Panc1 (cell line): ENCODE data around the gene NR2E1. TPM values are rescaled to one million over a fixed set of nuclear protein-coding genes. Genes with fewer than 3 reads are reported as not detected.

Experiments
- ATAC-seq: fragments of 200-7000 bp; cut with Tn5 transposase; 2 replicates; pipeline ENCODE4 v1.9.1; 2020; ENCODE audit warnings: mild to moderate bottlenecking, moderate library complexity
- BruUV-seq: library from RNA; stranded (reverse); fragments of 400-500 nt; replicated peaks from 2 replicates; lab custom pipeline; 2021; lab: Mats Ljungman, UMichigan
- CTCF ChIA-PET: fragments of 300-600 bp; sonication (Branson Sonifier 250); formaldehyde crosslinking; loops from one replicate; lab custom pipeline; 2022; ENCODE audit warnings: antibody characterized with exemption; lab: Charles Lee
- POLR2A ChIA-PET: fragments of 300-600 bp; sonication (Branson Sonifier 250); formaldehyde crosslinking; loops from one replicate; lab custom pipeline; 2022; ENCODE audit warnings: antibody characterized with exemption; lab: Charles Lee
- DNase-seq: peaks from one replicate; pipeline ENCODE4 v3.0.0-alpha.2; 2010; ENCODE audit warnings: low read depth, low spot score
- H3K27ac ChIP-seq: 2 replicates; pipeline ENCODE4 v1.5.1; 2011; ENCODE audit warnings: mild to moderate bottlenecking, low read length, inconsistent platforms
- H3K27me3 ChIP-seq: fragments of 200-500 bp; sonication (Bioruptor generic); 2 replicates; pipeline ENCODE4 v1.6.0; 2014; ENCODE audit warnings: low read length, inconsistent platforms; ENCODE audit not compliant: control insufficient read depth, insufficient read depth
- H3K36me3 ChIP-seq: fragments of 200-500 bp; sonication (Bioruptor generic); 2 replicates; pipeline ENCODE4 v1.5.1; 2014; ENCODE audit warnings: inconsistent platforms, mild to moderate bottlenecking, low read length, moderate library complexity; ENCODE audit not compliant: control insufficient read depth, insufficient read depth
- H3K4me1 ChIP-seq: 2 replicates; pipeline ENCODE4 v1.5.1; 2011; ENCODE audit warnings: inconsistent platforms, mild to moderate bottlenecking, low read length, moderate library complexity; ENCODE audit not compliant: control insufficient read depth, insufficient read depth
- H3K4me3 ChIP-seq, 2 experiments: 2 replicates each; pipeline ENCODE4 v1.5.1; 2011 to 2012; ENCODE audit warnings: low read depth in 2 of 2, low read length in 2 of 2, mild to moderate bottlenecking in 2 of 2, inconsistent platforms in 1 of 2, moderate library complexity in 1 of 2
- H3K9me3 ChIP-seq: fragments of 200-500 bp; sonication (Bioruptor generic); 2 replicates; pipeline ENCODE4 v1.5.1; 2014; ENCODE audit warnings: low read depth, mild to moderate bottlenecking, inconsistent platforms, low read length, moderate library complexity; ENCODE audit not compliant: control insufficient read depth, insufficient read depth
- CTCF ChIP-seq: fragments of 450-650 bp; IDR thresholded peaks from 2 replicates; pipeline ENCODE4 v1.5.1; 2017; ENCODE audit warnings: mild to moderate bottlenecking
- POLR2AphosphoS5 ChIP-seq: IDR thresholded peaks from 2 replicates; pipeline ENCODE4 v1.6.1; 2012; ENCODE audit warnings: mild to moderate bottlenecking, low read depth, low read length, moderate library complexity
- SIN3A ChIP-seq: IDR thresholded peaks from 2 replicates; pipeline ENCODE4 v1.6.1; 2012; ENCODE audit warnings: low read depth, mild to moderate bottlenecking, low read length, moderate library complexity, borderline replicate concordance; ENCODE audit not compliant: insufficient read depth
- TCF7L2 ChIP-seq: IDR thresholded peaks from 2 replicates; pipeline ENCODE4 v1.6.1; 2011; ENCODE audit warnings: mild to moderate bottlenecking, low read depth, low read length, inconsistent platforms
- in situ Hi-C: cut with HindIII; loops from 2 replicates; pipeline ENCODE4 v1.10.0; 2016; ENCODE audit warnings: low sequenced_read_pairs, low pct_unique_long_range_greater_than_20kb
- intact Hi-C: fragments of 100-400 bp; cut with micrococcal nuclease; formaldehyde crosslinking; loops from one replicate; pipeline ENCODE4 v1.10.0; 2022; ENCODE audit not compliant: unreplicated experiment
- total RNA-seq: library from RNA; stranded (reverse); gene quantifications from one replicate; pipeline ENCODE4 v1.2.1, GENCODE V29; 2021; ENCODE audit not compliant: unreplicated experiment
- TF ChIP-seq, protein P1 (sequence below), 2 experiments: IDR thresholded peaks; 2 replicates each; pipeline ENCODE4 v1.6.1; 2011 to 2012; ENCODE audit warnings: low read depth in 2 of 2, control low read depth in 1 of 2, low read length in 1 of 2, mild to moderate bottlenecking in 1 of 2, moderate library complexity in 1 of 2; ENCODE audit not compliant: insufficient read depth in 1 of 2

The NR2E1 gene
- total RNA-seq, 1 experiment from 2014 or later: 0.13 TPM

GRCh38 chr6:108200631-108201030 lies 34.8 kb downstream of the NR2E1 start:
- Histone ChIP-seq H3K9me3 (no peaks in the 10 kb centered on the region), H3K4me3 (no peak overlapping the region), H3K27me3 (no peaks in the 10 kb centered on the region), H3K36me3 (no peaks in the 10 kb centered on the region), H3K27ac (no peak overlapping the region), H3K4me1 (peaks cover 14% of the 10 kb centered on the region)
- DNase-seq (peak; percentile 25), ATAC-seq (peak; percentile 93)
- ChIA-PET POLR2A (no interaction called here), CTCF (no interaction called here)
- intact Hi-C loops: no loop called here
- TF ChIP-seq POLR2AphosphoS5 (no peak), TCF7L2 (no peak), CTCF (no peak), SIN3A (no peak)
- TF ChIP-seq, protein P1, sequence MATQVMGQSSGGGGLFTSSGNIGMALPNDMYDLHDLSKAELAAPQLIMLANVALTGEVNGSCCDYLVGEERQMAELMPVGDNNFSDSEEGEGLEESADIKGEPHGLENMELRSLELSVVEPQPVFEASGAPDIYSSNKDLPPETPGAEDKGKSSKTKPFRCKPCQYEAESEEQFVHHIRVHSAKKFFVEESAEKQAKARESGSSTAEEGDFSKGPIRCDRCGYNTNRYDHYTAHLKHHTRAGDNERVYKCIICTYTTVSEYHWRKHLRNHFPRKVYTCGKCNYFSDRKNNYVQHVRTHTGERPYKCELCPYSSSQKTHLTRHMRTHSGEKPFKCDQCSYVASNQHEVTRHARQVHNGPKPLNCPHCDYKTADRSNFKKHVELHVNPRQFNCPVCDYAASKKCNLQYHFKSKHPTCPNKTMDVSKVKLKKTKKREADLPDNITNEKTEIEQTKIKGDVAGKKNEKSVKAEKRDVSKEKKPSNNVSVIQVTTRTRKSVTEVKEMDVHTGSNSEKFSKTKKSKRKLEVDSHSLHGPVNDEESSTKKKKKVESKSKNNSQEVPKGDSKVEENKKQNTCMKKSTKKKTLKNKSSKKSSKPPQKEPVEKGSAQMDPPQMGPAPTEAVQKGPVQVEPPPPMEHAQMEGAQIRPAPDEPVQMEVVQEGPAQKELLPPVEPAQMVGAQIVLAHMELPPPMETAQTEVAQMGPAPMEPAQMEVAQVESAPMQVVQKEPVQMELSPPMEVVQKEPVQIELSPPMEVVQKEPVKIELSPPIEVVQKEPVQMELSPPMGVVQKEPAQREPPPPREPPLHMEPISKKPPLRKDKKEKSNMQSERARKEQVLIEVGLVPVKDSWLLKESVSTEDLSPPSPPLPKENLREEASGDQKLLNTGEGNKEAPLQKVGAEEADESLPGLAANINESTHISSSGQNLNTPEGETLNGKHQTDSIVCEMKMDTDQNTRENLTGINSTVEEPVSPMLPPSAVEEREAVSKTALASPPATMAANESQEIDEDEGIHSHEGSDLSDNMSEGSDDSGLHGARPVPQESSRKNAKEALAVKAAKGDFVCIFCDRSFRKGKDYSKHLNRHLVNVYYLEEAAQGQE (IDR thresholded peaks at IDR 0.05; ENCODE audit: insufficient read depth in 1 of 2, low read depth in 2 of 2, low read length in 1 of 2): no peak
- BruUV-seq: no TSS peak
- in situ Hi-C loops: no loop called here

- Histone ChIP-seq H3K27ac (no peak overlapping the region), H3K27me3 (no peaks in the 10 kb centered on the region), H3K9me3 (no peaks in the 10 kb centered on the region), H3K4me3 (no peak overlapping the region), H3K4me1 (peaks cover 14% of the 10 kb centered on the region), H3K36me3 (no peaks in the 10 kb centered on the region)
- no peak for TF ChIP-seq POLR2AphosphoS5
- TF ChIP-seq TCF7L2: no peak
- TF ChIP-seq CTCF: no peak
- TF ChIP-seq, protein P1 (IDR thresholded peaks at IDR 0.05; ENCODE audit: insufficient read depth in 1 of 2, low read depth in 2 of 2, low read length in 1 of 2): no peak
- no peak for TF ChIP-seq SIN3A
- ATAC-seq: no peak
- ChIA-PET POLR2A (no interaction called here), CTCF (no interaction called here)
- no TSS peak for BruUV-seq
- no peak for DNase-seq
- intact Hi-C loops: no loop called here
- in situ Hi-C loops: no loop called here
These were observed 37.6 kb downstream of the NR2E1 start for GRCh38 chr6:108203189-108204112.
